ENCODE measurements around the gene RELCH.

Gene RELCH

DNA sequence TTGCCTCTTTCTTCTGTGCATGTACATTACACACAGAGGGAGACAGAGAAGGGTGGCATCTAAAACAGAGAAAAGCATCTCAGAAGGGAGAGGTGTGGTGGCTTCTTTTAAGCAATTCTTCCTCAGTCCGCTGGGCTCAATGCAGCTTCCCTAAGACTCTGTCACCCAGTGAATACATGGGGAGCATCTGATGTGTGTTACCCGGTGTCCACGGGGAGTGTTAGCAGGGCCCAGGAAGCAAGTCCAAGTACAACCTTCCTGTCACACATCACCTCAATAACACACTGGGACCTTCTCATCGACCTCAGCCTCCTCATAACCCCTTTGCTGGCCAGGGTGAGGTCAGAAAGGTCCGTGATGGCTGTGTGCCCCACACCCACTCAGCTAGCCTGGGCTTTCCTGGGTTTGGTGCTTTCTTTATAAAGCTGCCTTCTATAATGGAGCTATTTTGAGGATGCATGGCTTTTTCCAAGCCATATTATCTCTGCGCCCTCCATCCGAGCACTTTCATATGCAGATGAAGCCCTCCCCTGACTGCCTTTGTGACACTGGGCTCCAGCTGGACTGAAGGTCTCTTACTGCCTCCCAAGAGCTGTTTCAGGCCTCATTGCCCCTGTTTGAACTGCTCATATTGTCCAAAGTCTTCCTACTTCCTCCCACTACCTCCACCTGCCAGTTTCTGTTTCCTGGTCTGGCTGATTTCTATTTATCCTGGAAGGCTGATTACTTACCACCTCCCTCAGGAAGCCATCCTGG, 159.5 kb downstream of the RELCH start:
- DNase-seq, result no peak

DNA sequence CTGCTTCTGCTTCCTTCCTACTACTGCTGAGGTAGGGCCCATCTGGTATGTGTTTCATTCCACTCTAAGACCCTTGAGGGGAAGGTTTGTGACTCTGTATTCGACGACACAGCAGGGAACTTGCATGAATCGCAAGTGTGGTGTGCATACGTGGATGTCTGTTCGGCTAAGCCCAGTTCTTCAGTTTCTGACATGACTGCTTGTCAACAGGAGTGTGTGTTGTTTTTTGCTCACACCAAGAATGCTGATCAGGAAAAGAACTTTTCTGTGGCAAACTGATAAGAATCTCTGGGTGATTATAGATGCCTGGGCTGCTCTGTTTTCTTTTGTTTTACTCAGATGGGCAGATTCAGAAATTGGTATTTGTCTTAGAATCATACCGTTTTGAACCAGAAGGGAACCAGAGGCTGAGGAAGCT, 160.0 kb downstream of the RELCH start:
- DNase-seq, result no peak

DNA sequence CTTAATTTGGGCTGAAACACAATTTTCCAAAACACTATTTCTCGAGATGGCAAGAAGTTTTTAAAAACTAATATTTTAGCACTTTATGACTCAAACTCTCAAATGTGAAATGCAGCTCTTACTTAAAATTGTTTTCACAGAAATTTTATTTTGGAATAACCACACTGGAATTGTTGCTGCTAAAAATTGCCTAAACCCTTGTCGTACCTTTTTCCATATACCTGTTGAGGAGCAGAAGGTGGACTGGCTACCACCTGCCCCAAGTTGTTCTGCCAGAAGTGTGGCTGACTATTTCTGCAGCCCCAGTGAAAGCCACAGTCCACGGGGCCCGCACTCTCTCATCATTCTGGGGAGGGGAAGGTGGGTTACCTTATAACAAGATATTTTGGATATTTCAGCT, 161.4 kb downstream of the RELCH start:
- no peak for DNase-seq

- no peak for DNase-seq
Measured at GRCh38 chr18:62353170-62353569, 166.1 kb downstream of the RELCH start.

- no peak for DNase-seq
Measured at GRCh38 chr18:62354151-62354550, 167.1 kb downstream of the RELCH start.

GRCh38 chr18:62357079-62357719, 170.1 kb downstream of the RELCH start:
- no peak for DNase-seq

Data from NCI-H526 treated with DMSO at 0.1 percent for 48 hours (cell line).